Breast epithelium (tissue), 3 donors: ENCODE data around the gene PXN.

Experiments used
- POLR2A ChIP-seq: fragments of 450-650 bp; IDR thresholded peaks from one replicate; pipeline ENCODE4 v1.6.1; 2016; ENCODE audit warnings: antibody characterized with exemption, mild to moderate bottlenecking, moderate library complexity
- TF ChIP-seq, protein P1 (sequence below), 3 donors: fragments of 450-650 bp; IDR thresholded peaks; one replicate each; pipeline ENCODE4 v1.5.1; 2016 to 2017; ENCODE audit warnings: antibody characterized with exemption in 3 of 3, mild to moderate bottlenecking in 3 of 3, moderate library complexity in 3 of 3

- TF ChIP-seq, protein P1, sequence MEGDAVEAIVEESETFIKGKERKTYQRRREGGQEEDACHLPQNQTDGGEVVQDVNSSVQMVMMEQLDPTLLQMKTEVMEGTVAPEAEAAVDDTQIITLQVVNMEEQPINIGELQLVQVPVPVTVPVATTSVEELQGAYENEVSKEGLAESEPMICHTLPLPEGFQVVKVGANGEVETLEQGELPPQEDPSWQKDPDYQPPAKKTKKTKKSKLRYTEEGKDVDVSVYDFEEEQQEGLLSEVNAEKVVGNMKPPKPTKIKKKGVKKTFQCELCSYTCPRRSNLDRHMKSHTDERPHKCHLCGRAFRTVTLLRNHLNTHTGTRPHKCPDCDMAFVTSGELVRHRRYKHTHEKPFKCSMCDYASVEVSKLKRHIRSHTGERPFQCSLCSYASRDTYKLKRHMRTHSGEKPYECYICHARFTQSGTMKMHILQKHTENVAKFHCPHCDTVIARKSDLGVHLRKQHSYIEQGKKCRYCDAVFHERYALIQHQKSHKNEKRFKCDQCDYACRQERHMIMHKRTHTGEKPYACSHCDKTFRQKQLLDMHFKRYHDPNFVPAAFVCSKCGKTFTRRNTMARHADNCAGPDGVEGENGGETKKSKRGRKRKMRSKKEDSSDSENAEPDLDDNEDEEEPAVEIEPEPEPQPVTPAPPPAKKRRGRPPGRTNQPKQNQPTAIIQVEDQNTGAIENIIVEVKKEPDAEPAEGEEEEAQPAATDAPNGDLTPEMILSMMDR (IDR thresholded peaks at IDR 0.05): no peak
- TF ChIP-seq POLR2A: no peak
Observed at GRCh38 chr12:120230326-120230973, 35.1 kb downstream of the PXN start.
